Right ventricle myocardium inferior (tissue), 1 donor: ENCODE measurements around the gene ANKIB1. TPM values are rescaled to one million over a fixed set of nuclear protein-coding genes. Genes with fewer than 3 reads are reported as not detected.
"Not testable (repeated sequence)": the region's sequence is repeated elsewhere in the genome, so short reads cannot be mapped to it uniquely, and the experiment has no call there.

ENCODE experiments used
- ATAC-seq: fragments of 200-7000 bp; cut with Tn5 transposase; one replicate; pipeline ENCODE4 v1.9.1; 2020; ENCODE audit warnings: mild to moderate bottlenecking, moderate library complexity
- DNase-seq: peaks from one replicate; pipeline ENCODE4 v3.0.0; 2021; ENCODE audit errors: missing footprints
- intact Hi-C: fragments of 100-400 bp; cut with DNase I; formaldehyde crosslinking; loops from one replicate; pipeline ENCODE4 v1.11.0; 2022
- total RNA-seq: library from RNA; stranded (reverse); fragmentation: NEBNext Ultra II Directional; extraction: Animal tissue kit (Norgen Biotek cat#: 25700); gene quantifications from one replicate; pipeline ENCODE4 v1.2.1, GENCODE V29; 2021
- donor health status: DM: no; HTN: yes; CAD: no; lungs with severe emphysema.

Gene ANKIB1
- total RNA-seq, 1 donor from 2014 or later: 34.6 TPM

DNA sequence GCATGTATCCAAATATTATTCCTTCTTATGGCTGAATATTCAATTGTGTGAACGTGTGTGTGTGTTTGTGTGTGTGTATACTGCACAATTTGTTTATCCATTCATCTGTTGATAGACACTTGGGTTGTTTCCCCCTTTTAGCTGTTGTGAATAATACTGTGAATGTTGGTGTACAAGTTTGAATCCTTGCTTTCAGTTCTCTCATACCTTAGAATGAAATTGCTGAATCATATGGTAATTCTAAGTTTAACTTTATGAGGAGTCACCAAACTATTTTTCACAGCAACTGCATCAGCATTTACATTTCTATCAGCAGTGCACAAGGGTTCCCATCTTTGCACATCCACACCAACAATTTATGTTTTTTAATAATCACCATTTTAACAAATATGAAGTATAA lies 114.6 kb downstream of the ANKIB1 start:
- no peak for ATAC-seq
- DNase-seq: no peak
- intact Hi-C loops: no loop called here

DNA sequence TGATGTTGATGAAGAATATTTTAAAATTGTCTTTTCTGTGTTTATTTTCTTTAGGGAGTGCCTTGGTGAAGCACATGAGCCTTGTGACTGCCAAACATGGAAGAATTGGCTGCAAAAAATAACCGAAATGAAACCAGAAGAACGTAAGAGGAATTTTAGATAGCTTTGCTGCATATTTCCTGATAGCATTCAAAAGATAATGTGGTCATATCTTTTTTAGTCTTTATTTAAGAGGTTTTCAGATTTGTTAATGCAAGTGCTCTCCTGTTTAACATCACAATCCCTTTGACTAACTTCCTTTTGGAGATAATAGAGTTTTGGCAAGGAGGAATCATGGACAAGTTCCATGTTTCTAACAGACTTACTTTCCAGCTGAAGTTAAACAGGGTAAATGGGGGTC lies 116.4 kb downstream of the ANKIB1 start:
- DNase-seq: no peak
- intact Hi-C loops: no loop called here
- ATAC-seq: no peak

DNA sequence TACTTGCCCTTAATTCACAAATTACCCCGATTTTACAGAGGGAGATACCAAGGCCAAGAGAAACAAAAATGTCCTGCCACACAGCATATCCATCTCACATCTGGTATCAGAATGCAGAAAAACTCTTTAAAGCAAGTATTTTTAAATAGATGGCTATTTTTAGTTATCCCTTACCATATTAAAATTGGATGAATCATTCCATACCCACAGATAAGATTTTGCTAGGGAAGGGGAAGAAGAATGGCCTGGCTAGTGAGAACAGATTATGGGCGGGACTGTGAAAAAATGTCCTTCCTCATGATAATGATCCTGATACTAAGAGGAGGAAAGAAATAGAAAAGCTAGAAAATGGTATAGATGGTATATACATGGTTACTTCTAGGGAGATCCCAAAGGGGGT lies 121.0 kb downstream of the ANKIB1 start:
- ATAC-seq: no peak
- intact Hi-C loops: no loop called here
- no peak for DNase-seq

DNA sequence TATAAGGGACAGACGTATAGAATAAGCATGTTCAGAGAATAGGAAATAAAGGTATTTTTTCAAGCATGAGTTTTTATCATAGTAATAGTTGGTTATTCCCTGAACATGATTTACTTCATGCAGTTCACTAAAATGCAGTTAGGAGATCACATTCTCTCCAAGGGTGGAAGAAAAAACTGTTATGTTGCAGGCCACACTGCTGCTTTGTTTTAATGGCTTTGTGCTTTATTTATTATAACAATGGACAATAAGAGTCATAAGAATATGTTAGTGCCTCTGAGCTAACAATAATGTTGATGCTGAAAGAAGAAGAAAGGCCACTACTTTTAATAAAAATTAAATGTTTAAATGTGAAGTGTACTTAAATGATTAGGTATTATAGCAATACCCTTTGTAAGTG lies 123.0 kb downstream of the ANKIB1 start:
- no peak for ATAC-seq

DNA sequence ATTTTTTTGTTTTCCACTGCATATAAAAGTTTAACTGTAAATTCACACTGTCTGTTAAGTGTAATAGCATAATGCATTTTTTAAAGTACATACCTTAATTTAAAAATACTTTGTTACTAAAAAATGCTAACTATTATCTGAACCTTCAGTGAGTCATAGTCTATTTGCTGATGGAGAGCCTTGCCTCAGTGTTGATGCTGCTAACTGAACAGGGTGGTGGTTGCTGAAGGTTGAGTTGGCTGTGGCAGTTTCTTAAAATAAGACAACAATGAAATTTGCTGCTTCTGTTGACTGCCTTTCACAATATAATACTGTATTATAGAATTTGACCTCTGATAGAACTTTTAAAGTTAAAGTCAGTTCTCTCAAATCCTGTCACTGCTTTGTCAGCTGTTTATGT lies 129.2 kb downstream of the ANKIB1 start:
- intact Hi-C loops: no loop called here
- ATAC-seq (no peak), DNase-seq (no peak)

More for the DNA sequence above, 123.0 kb downstream of the ANKIB1 start:
- intact Hi-C loops: no loop called here
- DNase-seq: no peak

DNA sequence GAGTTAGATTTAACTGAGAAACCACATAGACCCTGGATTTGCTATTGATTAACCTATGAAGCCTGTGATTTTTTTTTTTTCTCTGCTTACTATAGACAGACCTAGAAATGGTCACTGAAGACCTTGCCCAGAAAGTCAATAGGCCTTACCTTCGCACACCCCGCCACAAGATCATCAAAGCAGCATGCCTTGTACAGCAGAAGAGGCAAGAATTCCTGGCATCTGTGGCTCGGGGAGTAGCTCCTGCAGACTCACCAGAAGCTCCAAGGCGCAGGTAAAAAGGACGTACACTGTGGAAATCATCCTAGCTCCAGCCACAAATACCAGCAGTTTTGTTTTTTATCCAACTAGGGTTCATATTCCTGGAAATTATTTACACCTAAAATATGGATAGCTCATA lies 145.3 kb downstream of the ANKIB1 start:
- ATAC-seq (no peak), DNase-seq (no peak)
- intact Hi-C loops: no loop called here

DNA sequence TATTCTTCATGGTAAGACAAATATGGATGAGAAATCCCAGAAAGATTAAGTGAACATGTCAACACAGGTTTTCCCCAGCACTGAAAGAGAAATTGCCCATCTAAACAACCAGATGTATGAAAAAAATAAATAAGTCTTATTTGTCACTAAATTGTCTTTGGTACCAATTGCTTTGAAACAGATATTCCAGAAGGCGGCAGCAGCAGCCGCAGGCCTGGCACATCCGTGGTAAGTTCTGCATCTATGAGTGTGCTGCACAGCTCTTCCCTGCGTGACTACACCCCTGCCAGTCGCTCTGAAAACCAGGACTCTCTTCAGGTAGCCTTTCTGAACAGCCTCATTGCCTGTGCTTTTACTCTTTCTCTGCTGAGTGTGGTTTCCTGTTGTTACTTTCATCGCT lies 151.8 kb downstream of the ANKIB1 start:
- intact Hi-C loops: no loop called here
- no peak for DNase-seq
- no peak for ATAC-seq

DNA sequence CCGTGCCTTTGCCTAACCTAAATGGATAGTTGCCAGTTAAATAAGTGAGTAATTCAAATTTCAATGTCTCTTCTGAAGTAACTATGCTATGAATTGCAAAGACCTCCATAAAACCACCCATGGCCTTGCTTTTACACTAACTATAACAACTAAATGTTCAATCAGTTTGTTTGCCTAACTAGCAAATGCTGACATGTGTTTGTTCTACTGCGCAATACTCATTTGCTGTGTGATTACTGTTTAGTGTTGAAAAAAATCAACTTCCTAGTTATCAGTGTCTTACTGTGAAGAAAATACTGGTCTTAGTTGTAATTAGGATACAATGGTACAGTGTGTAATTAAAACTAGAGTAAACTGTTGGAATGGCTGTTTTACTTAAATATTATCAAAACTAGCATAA lies 154.2 kb downstream of the ANKIB1 start:
- intact Hi-C loops: no loop called here
- no peak for ATAC-seq
- no peak for DNase-seq

DNA sequence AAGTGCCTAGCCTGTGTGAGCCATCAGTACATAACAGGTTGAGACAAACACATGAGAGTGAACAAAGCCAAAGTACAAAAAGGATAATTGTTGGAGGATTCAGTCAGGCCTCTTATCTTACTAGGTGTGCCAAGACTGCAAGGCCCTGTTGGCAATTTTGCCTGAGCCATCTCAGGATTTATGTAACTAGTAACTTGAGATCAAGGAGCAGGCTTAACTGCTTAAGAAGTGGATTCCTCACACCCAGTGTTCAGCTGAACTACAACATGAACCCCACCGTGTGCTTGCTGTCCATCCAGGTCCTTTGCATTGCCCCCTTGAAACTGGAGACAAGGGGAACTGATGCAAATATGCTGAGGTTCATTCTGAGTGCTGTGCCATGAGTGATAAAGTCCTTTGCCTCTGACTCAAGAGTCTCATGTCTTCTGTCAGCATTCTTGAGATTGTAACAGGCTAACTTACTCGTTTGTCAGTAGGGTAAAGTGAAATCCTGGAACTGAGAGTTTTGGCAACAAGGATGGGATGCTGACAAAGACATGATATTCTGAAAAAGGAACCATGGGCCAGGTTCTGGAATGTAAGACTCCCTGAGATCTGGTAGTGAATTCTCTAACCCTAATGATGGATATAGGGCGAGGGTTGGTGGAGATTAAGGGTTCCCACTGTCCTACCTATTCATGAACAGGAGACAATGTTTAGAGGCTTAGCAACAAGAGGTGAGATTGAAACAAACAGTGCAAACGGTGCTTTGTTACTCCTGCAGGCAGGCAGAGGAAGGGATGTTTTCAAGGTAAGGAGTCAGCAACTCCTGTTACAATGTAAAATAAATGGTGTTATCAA lies 157.4 kb downstream of the ANKIB1 start:
- ATAC-seq: no peak

DNA sequence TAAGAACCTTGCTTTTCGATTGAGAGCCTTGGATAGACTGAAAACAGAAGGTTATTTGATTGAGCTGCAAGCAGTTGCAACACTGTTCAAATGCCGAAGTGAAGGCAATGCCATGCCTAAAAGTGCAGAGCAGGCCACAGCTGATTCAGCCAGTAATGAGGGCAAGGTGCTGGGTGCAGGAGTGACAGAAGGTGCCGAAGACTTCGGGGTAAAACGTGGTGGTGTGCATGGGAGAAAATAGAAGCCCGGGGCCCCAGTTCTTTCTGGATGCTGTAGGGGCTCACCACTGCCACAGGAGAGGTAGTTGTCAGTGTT lies 157.9 kb downstream of the ANKIB1 start:
- DNase-seq (no peak), ATAC-seq (no peak)
- intact Hi-C loops: no loop called here

More for the DNA sequence above, 157.4 kb downstream of the ANKIB1 start:
- no peak for DNase-seq
- intact Hi-C loops: no loop called here

DNA sequence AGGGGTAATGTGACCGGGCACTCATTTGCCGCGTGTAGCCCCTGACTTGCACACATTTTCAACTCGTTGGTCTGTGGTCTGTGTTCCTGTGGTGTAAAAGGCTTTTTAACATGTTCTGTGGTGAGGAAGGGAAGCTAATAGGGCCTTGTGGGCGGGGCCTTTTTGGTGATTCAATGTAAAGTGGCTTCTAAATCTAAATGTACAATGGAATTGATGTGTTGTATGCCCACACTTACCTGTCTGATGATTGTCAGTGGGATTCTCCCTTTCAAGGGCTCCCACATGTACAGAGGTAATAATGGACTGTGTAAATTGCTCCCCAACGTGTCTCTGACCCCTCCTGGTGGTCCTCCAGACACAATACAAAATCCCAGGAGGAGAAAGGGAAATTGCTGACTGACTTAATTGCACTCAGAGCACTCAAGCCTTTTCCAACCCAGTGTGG lies 158.4 kb downstream of the ANKIB1 start:
- ATAC-seq (no peak), DNase-seq (no peak)
- intact Hi-C loops: no loop called here

DNA sequence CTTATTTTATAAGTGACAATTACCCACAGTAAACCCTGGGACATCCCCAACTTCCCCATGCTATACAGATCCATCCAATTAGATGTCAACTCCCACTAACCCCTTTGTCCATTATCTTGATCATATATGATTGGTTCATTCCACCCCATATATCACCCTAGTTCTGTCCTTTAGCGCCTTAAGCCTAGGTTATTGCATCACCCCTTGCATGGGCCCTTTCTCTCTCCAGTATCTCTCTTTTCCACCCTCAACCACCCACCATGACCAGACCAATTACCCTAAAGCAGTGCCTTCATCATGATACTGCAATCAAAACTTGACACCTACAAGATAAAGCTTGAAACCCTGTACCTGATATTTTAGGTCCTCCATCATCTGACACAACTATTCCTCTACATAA lies 163.6 kb downstream of the ANKIB1 start:
- ATAC-seq: no peak
- intact Hi-C loops: no loop called here

DNA sequence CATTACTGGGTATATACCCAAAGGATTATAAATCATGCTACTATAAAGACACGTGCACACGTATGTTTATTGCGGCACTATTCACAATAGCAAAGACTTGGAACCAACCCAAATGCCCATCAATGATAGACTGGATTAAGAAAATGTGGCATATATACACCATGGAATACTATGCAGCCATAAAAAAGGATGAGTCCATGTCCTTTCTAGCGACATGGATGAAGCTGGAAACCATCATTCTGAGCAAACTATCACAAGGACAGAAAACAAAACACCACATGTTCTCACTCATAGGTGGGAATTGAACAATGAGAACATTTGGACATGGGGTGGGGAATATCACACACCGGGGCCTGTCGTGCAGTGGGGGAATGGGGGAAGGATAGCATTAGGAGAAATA lies 164.4 kb downstream of the ANKIB1 start:
- ATAC-seq, intact Hi-C loops, DNase-seq: not testable (repeated sequence)

More for the DNA sequence above, 163.6 kb downstream of the ANKIB1 start:
- DNase-seq: no peak

DNA sequence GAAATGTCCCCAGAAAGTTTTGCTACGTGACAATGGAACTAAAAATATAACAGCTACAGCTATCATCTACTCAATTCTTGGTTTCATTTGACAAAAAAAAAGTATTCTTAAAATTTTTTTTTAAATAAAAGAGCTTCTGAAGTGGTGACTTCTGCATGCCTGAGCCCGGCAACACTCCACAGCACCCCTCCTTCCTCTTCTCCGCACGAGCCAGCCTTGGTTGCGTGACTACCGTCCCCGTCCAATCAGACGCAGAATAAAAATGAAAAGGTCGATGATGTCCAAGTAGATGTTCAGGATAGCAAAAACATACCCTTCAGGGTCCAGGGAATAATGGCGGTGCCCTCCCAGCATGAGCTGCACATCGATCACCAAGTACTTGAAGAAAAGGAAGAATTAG lies 167.0 kb downstream of the ANKIB1 start:
- no peak for DNase-seq
- intact Hi-C loops: no loop called here
- no peak for ATAC-seq

DNA sequence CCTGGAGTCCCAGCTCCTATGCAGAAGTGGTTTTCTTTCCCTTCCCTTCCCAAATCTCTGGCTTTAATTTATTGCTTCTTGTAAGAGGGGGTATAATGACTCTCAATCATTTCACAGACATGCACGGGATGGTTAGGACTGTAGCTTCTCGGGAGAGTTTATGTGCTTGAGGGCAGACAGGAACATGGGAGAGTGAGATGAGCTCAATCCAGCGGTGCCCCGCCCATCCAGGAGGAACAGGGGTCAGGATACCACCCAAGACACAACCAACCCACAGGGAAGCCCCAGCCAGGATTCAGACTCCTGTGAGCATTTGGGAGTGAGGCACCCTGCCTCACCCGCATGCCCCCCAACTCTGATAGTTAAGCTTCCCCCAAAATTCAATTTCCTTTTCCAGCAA lies 167.8 kb downstream of the ANKIB1 start:
- DNase-seq: no peak
- ATAC-seq: no peak
- intact Hi-C loops: no loop called here

DNA sequence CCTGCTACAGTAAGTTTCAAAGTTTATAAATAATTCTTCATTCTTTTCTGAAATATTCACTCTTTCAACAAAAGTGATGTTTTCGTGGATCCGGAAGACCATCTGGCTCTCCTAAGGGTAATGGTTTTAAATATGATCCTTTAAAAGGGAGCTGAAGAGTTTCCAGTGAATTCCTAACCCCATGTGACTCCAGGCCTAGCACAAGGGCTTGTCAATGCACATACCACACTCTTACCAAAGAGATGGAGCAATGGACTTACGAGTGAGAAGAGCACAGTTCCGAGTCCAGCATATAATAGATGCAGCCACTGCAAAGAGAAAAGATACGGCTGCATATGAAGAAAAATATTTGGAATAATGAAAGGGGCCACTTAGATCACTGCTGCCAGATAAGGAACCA lies 169.5 kb downstream of the ANKIB1 start:
- DNase-seq (no peak), ATAC-seq (no peak)
- intact Hi-C loops: no loop called here

DNA sequence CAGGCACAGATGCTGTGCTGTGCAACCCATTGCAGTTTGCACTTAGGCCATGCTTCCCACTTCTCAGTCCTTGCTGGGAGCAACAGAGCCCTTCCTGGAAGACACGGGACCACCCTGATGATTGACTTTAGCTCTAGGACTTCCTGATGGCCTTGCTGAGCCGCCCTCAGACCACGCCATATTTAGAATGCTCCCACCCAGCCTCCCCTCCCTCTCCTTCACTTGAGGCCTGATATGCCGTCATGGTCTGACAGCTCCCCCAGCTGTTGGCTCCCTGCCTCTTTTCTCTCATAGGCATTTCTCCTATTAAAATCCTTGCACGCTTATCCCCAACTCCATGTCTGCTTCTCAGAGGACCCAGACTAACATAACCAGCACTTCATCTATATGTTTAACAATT lies 172.1 kb downstream of the ANKIB1 start:
- intact Hi-C loops: no loop called here
- no peak for ATAC-seq

DNA sequence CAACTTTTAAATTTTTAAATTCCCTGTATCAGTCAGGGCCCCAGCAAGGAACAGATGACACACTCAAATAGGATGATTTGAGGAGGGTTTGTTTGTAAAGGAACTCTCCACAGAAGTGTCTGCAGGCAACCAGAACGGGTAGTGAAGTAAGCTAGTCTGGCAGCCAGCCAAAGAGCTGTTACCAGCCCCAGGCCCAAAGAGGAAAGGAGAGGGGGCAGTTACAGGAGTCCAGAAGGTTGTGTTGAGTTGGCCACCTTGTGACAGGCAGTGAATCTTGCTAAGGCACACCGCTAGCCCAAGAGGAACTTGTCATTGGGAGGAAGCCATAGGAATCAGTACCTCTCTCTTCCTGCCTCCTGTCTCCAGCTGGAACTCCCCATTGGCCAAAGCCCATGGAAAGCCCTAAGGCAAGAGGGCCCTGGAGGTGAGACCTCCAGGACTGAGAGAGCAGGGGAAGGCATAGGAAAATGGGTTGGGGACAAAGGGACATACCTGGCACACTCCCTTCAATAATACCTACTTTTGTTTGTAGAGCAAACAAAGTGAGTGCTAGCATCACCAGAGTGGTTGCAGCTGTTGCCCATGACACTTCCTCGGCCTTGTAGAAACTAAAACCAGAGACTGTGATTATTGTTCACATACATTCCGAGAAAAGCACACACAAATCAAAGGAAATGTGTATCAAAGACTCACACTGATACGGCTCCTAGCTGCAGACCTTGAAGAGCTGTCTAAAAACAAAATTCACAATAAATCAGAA lies 176.1 kb downstream of the ANKIB1 start:
- intact Hi-C loops: no loop called here
- no peak for DNase-seq
- ATAC-seq: no peak

More for the DNA sequence above, 172.1 kb downstream of the ANKIB1 start:
- no peak for DNase-seq

DNA sequence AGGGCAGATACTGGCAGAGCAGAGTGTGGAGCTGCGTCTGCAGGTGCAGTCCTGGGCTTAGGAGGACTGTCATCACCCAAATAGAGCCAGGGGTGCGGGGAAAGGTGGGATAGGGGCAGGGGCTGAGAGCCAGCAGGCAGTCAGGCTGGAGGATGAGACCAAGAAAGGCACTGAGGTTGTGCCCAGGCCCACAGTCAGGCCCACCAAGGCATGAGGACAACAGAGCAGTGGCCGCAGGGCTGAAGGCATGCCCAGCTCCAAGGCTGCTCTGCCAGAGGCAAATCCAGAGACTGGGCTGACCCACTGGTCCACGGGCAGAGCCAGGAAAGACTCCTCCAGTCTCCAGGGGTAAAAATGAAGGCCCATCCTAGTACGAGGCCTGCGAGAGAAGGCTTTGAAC lies 177.2 kb downstream of the ANKIB1 start:
- ATAC-seq: no peak
- no peak for DNase-seq
- intact Hi-C loops: no loop called here

DNA sequence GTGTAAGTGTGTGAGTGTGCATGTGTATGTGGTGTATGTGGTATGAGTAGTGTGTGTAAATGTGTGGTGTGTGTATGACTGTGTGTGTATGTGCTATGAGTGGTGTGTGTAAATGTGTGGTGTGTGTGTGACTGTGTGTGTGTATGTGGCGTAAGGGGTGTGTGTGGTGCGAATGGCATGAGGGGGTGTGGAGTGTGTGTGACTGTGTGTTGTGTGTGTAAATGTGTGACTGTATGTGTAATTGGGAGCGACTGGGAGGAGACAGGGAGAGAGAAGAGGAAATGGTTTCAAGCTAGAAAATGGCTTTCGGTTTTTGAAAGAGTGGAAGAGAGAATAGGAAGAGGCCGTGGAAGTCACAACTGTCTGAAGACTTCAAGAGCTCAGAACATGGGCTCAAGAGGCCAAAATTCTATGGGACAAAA lies 177.9 kb downstream of the ANKIB1 start:
- ATAC-seq (no peak), DNase-seq (no peak)
- intact Hi-C loops: loop anchor here (2.0 kb wide), 1 partner anchor 631 kb away; no protein-coding TSS in a partner anchor
